GM21619 (cell line): Measurements from ENCODE around the gene FOXS1.

Source experiments
- ATAC-seq: cut with Tn5 transposase; IDR thresholded peaks from one replicate; pipeline ENCODE4 v1.9.1; 2021; ENCODE audit not compliant: unreplicated experiment

Gene FOXS1

GRCh38 chr20:31801508-31801907 lies 43.9 kb downstream of the FOXS1 start:
- ATAC-seq: no peak

GRCh38 chr20:31797364-31797763 lies 48.0 kb downstream of the FOXS1 start:
- ATAC-seq: no peak
